ENCODE data around the gene TLCD2.
"Not testable (repeated sequence)": the region's sequence is repeated elsewhere in the genome, so short reads cannot be mapped to it uniquely, and the experiment has no call there.

The TLCD2 gene, protein sequence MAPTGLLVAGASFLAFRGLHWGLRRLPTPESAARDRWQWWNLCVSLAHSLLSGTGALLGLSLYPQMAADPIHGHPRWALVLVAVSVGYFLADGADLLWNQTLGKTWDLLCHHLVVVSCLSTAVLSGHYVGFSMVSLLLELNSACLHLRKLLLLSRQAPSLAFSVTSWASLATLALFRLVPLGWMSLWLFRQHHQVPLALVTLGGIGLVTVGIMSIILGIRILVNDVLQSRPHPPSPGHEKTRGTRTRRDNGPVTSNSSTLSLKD

GRCh38 chr17:1709971-1710806 lies at the start of gene TLCD2:
TLCD2 (minus strand) TSS chr17:1710377; CDS start chr17:1710242, 135 bp downstream.
- DNase-seq (ENCODE audit: low read depth): peak; percentile 77

DNA sequence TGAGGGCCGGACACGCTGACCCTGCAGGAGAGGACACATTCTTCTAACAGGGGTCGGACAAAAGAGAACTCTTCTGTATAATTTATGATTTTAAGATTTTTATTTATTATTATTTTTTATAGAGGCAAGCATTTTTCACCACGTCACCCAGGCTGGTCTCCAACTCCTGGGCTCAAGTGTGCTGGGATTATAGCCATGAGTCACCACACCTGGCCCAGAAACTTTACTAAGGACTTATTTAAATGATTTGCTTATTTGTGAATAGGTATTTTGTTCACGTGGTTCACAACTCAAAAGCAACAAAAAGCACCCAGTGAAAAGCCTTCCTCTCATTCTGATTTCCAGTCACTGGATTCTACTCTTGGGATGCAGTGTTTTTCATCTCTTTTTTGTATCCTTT lies 49.4 kb upstream of the TLCD2 start:
- DNase-seq (ENCODE audit: low read depth): peak; percentile 50

- DNase-seq (ENCODE audit: low read depth): no peak
Measured at GRCh38 chr17:1758807-1759206, 48.6 kb upstream of the TLCD2 start.

DNA sequence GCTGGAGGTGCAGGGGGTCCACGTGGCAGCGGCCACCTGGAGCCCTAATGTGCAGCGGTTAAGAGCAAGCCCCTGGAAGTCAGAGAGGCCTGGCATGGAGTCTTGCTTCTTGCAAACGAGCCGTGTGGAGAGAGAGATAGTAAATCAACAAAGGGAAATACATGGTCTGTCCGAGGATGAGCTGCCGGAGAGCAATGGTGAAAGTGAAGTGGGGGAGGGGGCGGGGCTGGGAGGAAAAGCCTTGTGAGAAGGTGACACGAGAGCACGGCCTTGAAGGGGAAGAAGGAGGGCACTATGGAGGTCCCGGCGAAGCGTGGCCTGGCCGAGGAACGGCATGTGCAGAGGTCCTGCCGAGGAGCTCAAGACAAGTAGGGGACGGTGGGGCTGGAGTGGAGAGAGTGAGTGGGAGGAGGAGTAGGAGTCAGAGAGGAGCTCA lies 45.7 kb upstream of the TLCD2 start:
- DNase-seq (ENCODE audit: low read depth): no peak

DNA sequence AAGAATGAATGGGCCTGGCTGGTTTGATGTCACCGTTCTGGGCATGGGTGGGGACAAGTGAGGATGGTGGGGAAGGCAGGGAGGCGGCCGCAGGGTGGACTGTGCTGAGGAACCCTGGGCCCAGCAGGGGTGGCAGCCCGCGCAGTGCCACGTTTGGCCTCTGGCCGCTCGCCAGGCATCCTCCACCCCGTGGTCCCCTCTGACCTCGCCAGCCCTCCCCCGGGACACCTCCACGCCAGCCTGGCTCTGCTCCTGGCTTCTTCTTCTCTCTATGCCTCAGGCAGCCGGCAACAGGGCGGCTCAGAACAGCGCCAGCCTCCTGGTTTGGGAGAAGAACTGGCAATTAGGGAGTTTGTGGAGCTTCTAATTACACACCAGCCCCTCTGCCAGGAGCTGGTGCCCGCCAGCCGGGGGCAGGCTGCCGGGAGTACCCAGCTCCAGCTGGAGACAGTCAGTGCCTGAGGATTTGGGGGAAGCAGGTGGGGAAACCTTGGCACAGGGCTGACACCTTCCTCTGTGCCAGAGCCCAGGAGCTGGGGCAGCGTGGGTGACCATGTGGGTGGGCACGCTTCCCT lies 45.2 kb upstream of the TLCD2 start:
- DNase-seq (ENCODE audit: low read depth): no peak

GRCh38 chr17:1754430-1755112 lies 44.4 kb upstream of the TLCD2 start:
- DNase-seq (ENCODE audit: low read depth): no peak

- no peak for DNase-seq (ENCODE audit: low read depth)
Measured at GRCh38 chr17:1753767-1754429, 43.7 kb upstream of the TLCD2 start.

GRCh38 chr17:1752425-1753262 lies 42.5 kb upstream of the TLCD2 start:
- no peak for DNase-seq (ENCODE audit: low read depth)

DNA sequence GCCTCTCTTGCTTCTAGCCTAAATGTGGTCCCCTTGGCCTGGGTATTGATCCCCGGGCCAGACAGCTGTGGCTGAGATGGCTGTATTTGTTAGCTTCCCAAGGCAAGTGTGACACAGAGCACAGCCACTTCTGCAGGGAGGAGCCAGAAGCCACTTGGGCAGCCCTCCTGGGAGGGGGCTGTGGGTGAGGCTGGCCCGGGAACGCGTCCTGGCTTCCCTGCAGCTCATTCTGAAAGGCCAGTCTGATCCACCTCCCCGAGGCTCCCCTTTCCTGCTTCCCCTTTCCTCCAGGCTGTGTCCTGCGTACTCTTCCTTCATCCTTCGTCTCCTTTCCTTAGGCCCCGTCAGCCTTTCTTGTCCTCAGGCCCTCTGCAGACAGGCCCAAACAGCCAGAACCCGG lies 40.5 kb upstream of the TLCD2 start:
- DNase-seq (ENCODE audit: low read depth): no peak

GRCh38 chr17:1746975-1747543 lies 36.9 kb upstream of the TLCD2 start:
- DNase-seq (ENCODE audit: low read depth): no peak

DNA sequence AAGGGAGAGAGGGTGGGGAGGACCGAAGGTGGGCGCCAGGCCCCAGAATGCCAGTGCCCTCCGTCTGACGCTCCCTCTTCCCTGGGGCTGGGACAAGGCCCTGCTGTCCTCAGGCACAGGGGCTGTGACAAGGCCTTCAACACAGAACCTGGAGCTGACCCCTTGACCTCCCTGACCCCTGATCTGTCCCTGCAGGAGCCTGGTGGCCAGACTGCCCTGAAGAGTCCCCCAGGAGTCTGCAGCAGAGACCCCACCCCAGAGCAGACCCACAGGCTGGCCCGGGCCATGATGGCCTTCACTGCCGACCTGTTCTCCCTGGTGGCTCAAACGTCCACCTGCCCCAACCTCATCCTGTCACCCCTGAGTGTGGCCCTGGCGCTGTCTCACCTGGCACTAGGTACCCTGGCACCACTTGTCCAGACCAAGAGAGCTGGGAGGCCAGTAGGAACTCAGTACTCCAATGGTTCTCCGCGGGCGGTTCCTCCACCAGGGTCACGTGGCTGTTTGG lies 35.4 kb upstream of the TLCD2 start:
- DNase-seq (ENCODE audit: low read depth): no peak

- no peak for DNase-seq (ENCODE audit: low read depth)
Measured at GRCh38 chr17:1744551-1745512, 34.7 kb upstream of the TLCD2 start.

- DNase-seq (ENCODE audit: low read depth): no peak
Measured at GRCh38 chr17:1743088-1743439, 32.9 kb upstream of the TLCD2 start.

DNA sequence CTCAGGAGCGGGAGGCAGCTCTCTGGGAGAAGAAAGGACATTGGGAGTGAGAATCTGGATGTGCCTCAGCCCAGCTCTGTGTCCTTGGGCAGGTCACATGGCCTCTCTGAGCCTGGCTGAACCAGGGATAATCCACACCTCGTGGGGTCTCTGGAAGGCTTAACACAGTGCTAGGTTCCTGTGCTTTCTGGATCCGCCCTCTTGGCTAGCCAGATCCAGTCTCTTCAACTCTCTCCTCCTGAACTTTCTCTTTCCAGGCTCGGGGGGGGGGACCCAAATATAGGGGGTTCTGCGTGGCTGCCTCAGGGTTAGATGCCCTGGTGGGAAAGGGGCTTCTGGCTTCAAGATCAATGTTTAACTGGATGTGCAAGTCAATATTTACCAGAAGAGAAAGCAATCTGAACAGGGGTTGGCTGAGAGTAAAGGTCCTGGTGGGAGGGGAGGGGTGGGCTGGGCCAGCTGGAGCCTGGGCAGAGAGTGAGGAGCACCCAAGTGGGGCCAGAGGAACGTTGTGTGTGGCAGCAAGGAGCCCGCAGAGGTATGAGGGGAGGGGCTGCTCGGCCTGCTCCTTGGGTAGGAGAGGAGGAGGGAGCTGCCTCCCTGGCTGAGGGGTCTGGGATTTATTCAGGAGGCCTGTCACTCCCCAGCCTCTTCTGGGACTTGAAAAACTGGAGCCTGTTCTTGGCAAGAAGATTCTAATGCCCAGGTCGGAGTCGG lies 32.4 kb upstream of the TLCD2 start, which contains the start of gene SERPINF2:
TSS of gene SERPINF2 (plus strand) at position 501 of the 717 bp plus-strand sequence. CDS start 2,125 bp downstream, outside the sequence.
- no peak for DNase-seq (ENCODE audit: low read depth)

DNA sequence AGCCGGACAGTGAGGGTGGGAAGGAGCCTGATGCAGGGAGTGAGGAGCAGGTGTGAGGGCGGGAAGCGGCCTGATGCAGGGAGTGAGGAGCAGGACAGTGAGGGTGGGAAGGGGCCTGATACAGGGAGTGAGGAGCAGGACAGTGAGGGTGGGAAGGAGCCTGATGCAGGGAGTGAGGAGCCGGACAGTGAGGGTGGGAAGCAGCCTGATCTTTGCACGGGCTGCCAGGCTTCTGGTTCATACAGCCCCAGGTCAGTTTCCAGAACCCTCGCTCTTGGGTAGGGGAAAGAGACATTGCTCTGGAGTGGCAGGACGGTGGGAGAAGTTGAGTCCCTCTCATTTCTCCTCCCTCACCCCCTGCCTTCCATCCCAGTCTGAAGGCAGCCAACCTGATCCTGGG lies 31.7 kb upstream of the TLCD2 start:
- not testable (repeated sequence) for DNase-seq (ENCODE audit: low read depth)

GRCh38 chr17:1737531-1738291 lies 27.5 kb upstream of the TLCD2 start:
- no peak for DNase-seq (ENCODE audit: low read depth)

Data from iris pigment epithelial cell (primary cell).